ENCODE measurements around the gene THOC6.

The THOC6 gene

GRCh38 chr16:3021449-3022207 lies 2.2 kb upstream of the THOC6 start (continued):
- TF ChIP-seq ZNF488 (tag by site-specific recombination; IDR thresholded peaks at IDR 0.05), result no peak
- no peak for TF ChIP-seq MZF1 (tag by site-specific recombination; IDR thresholded peaks at IDR 0.05; ENCODE audit: borderline replicate concordance)
- no peak for TF ChIP-seq ZNF830 (tag by site-specific recombination; IDR thresholded peaks at IDR 0.05; ENCODE audit: low read depth)
- no peak for TF ChIP-seq ZBTB26 (tag by site-specific recombination; optimal IDR thresholded peaks at IDR 0.05)
- TF ChIP-seq ZNF692 (tag by site-specific recombination; IDR thresholded peaks at IDR 0.05), result no peak; the same call in 1 of the 2 replicates
- no peak for TF ChIP-seq OVOL3 (tag by site-specific recombination; IDR thresholded peaks at IDR 0.05)
- no peak for TF ChIP-seq ZNF341 (tag by site-specific recombination; IDR thresholded peaks at IDR 0.05; ENCODE audit: low read depth)
- peak; percentile 7; the same call in 1 of the 2 replicates for TF ChIP-seq KLF8 (tag by site-specific recombination; IDR thresholded peaks at IDR 0.05)
- TF ChIP-seq ZNF354C (tag by site-specific recombination; IDR thresholded peaks at IDR 0.05; ENCODE audit: borderline replicate concordance, low read depth), result no peak
- peak; percentile 14; the same call in 1 of the 2 replicates for TF ChIP-seq IKZF3 (tag by site-specific recombination; IDR thresholded peaks at IDR 0.05)
- no peak for TF ChIP-seq ZSCAN4 (tag by site-specific recombination; IDR thresholded peaks at IDR 0.05)
- no peak for TF ChIP-seq ZNF280D (tag by site-specific recombination; IDR thresholded peaks at IDR 0.05)
- peak; percentile 67 for TF ChIP-seq ZBTB11 (tag by site-specific recombination; conservative IDR thresholded peaks at IDR 0.05; ENCODE audit: low read depth)
- TF ChIP-seq ZXDB (tag by site-specific recombination; IDR thresholded peaks at IDR 0.05), result no peak
- TF ChIP-seq KLF17 (tag by site-specific recombination; IDR thresholded peaks at IDR 0.05), result no peak
- TF ChIP-seq ZBTB49 (tag by site-specific recombination; IDR thresholded peaks at IDR 0.05; ENCODE audit: low read depth), result no peak
- no peak for TF ChIP-seq SCRT2 (tag by site-specific recombination; IDR thresholded peaks at IDR 0.05)
- no peak for TF ChIP-seq ZNF561 (tag by site-specific recombination; IDR thresholded peaks at IDR 0.05; ENCODE audit: borderline replicate concordance)
- no peak for TF ChIP-seq TCF7L2 (IDR thresholded peaks at IDR 0.05; ENCODE audit: borderline replicate concordance, low read depth, low read length)
- TF ChIP-seq ZNF704 (tag by site-specific recombination; IDR thresholded peaks at IDR 0.05), result no peak
- peak; percentile 40; the same call in 1 of the 2 replicates for TF ChIP-seq KLF16 (tag by site-specific recombination; IDR thresholded peaks at IDR 0.05)
- no peak for TF ChIP-seq ZNF549 (tag by site-specific recombination; IDR thresholded peaks at IDR 0.05)

Measured in HEK293 (cell line).